Psoas muscle (tissue), 8 donors: Measurements from ENCODE around the gene CLRN2. TPM values are rescaled to one million over a fixed set of nuclear protein-coding genes. Genes with fewer than 3 reads are reported as not detected.

Experiments
- ATAC-seq, 4 donors: fragments of 200-7000 bp; cut with Tn5 transposase; one replicate each; pipeline ENCODE4 v1.9.1; 2020; ENCODE audit warnings: moderate library complexity in 3 of 4, mild to moderate bottlenecking in 2 of 4
- DNase-seq, 2 donors: peaks; one replicate each; pipeline ENCODE4 v3.0.0-alpha.2; 2020
- H3K27ac ChIP-seq: fragments of 200-600 bp; one replicate; pipeline ENCODE4 v1.8.0; 2022
- H3K27me3 ChIP-seq, 3 donors: fragments of 200-600 bp in 1 of 3; one replicate each; pipeline versions ENCODE4 v1.6.1 to v1.8.0; 2013 to 2022; ENCODE audit warnings: low read length in 2 of 3, mild to moderate bottlenecking in 2 of 3, moderate library complexity in 1 of 3; ENCODE audit not compliant: insufficient read depth in 3 of 3
- H3K36me3 ChIP-seq, 2 donors: fragments of 200-600 bp in 1 of 2; one replicate each; pipeline versions ENCODE4 v1.6.1 to v1.8.0; 2013 to 2022; ENCODE audit warnings: low read depth in 1 of 2, mild to moderate bottlenecking in 1 of 2, moderate library complexity in 1 of 2; ENCODE audit not compliant: insufficient read depth in 1 of 2
- H3K4me1 ChIP-seq: fragments of 200-600 bp; one replicate; pipeline ENCODE4 v1.8.0; 2022
- H3K4me3 ChIP-seq: fragments of 200-600 bp; one replicate; pipeline ENCODE4 v1.8.0; 2022; ENCODE audit warnings: mild to moderate bottlenecking
- H3K9me3 ChIP-seq: fragments of 200-600 bp; one replicate; pipeline ENCODE4 v1.8.0; 2022
- CTCF ChIP-seq: fragments of 200-600 bp; IDR thresholded peaks from one replicate; pipeline ENCODE4 v1.8.0; 2022; ENCODE audit warnings: antibody characterized with exemption
- WGBS, 3 donors: extraction: QIAGEN DNeasy Blood & Tissue Kit; methylation state at CpG; one replicate each; pipeline versions ENCODE4 v1.1.6 to v1.1.7; 2013; 5-methylcytosine and 5-hydroxymethylcytosine counted together
- intact Hi-C, 2 donors: fragments of 100-400 bp; cut with DNase I; formaldehyde crosslinking; loops; one replicate each; pipeline versions ENCODE4 v1.11.0 to v1.14.2; 2022
- polyA plus RNA-seq, 3 donors: library from polyadenylated mRNA; stranded (reverse); fragments of 200-250 nt; gene quantifications; one replicate each; pipeline ENCODE4 v1.2.3, GENCODE V29; 2013
- total RNA-seq, 4 donors: library from RNA; stranded (reverse); fragmentation: NEBNext Ultra II Directional in 2 of 4; extraction: Animal tissue kit (Norgen Biotek cat#: 25700) in 2 of 4; gene quantifications; one replicate each; pipeline versions ENCODE4 v1.2.1 to v1.2.4, GENCODE V29; 2021 to 2023
- donor health status: healthy with polysubstance abuse.
- donor health status: DM: no; HTN: no; CAD: no; lungs with moderate emphysema.
- donor health status: Bipolar disorder and iron deficiency.
- donor health status: healthy.
- donor health status: DM: yes; HTN: yes; CAD: no.
- donor health status: DM: no; HTN: no; CAD: no.
- donor health status: DM: no; HTN: no; CAD: no.
- donor health status: DM: yes; HTN: yes; CAD: no.

Gene CLRN2
- total and polyA plus RNA-seq, 7 donors, result not detected

DNA sequence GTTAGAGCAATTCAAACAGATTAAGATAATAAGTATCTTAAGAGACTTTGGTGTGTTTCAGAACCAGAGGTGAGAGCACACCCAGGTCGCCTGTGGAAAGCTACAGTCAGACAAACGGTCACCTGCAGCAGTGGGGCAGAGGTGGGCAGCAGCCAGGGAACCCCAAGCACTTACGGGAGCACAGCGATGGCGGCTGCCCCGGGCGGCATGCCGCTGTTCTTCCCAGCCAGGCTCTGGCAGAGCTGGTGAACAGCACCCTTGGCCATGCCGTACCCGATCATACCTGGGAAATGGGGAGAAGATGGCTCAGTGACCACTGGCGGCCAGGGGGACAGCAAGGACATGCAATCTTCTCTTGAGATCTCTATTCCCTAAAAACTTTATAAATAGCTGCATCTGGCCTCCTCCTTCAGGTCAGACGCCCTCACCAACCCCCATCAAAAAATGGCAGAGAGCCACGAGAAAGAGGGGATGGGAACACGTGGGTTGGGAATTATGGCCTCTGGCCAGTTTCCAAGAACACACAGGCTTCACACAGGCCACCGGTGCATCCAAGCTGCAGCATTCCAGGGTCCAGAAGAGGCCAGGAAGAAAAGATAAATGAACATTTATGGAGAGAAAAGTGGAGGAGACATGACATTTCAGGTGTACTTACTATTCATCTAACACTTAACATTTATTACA is 22.8 kb upstream of the CLRN2 start:
- DNase-seq (no peak), ATAC-seq (peak in 1 of 4 donors; percentile 11)
- Histone ChIP-seq H3K9me3 (no peaks in the 10 kb centered on the region), H3K27me3 (no peaks in the 10 kb centered on the region), H3K27ac (no peak overlapping the region), H3K36me3 (peaks cover 4 to 75% of the 10 kb centered on the region in 2 donors), H3K4me3 (no peak overlapping the region), H3K4me1 (no peaks in the 10 kb centered on the region)
- intact Hi-C loops, result no loop called here
- no peak for TF ChIP-seq CTCF
- 61 to 78% (median 71%) methylated on average over 15 of the region's 15 CpGs for WGBS, 3 donors

DNA sequence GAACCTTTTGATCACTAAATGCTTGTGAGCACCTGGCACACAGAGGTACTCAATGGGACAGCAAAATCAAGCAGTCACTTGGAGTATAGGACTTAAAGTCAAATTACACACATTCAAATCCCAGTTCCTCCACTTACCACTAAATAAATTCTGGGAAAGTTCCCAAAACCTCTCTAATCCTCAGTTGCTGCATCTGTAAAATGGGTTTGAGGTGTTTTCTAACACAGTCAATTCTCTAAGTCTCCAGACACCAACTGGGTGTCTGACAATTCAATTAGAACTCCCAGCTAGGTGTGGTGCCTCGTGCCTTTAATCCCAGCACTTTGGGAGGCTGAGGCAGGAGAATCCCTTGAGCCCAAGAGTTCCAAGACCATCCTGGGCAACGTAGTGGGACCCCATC is 22.1 kb upstream of the CLRN2 start:
- Histone ChIP-seq H3K27me3 (no peaks in the 10 kb centered on the region), H3K9me3 (no peaks in the 10 kb centered on the region), H3K4me3 (no peak overlapping the region), H3K36me3 (peaks cover 4 to 76% of the 10 kb centered on the region in 2 donors), H3K4me1 (no peaks in the 10 kb centered on the region), H3K27ac (no peak overlapping the region)
- ATAC-seq (no peak), DNase-seq (no peak)
- intact Hi-C loops, result no loop called here
- no peak for TF ChIP-seq CTCF
- 92 to 93% (median 92%) methylated on average over 2 of the region's 2 CpGs for WGBS, 3 donors

GRCh38 chr4:17493619-17494018 is 21.3 kb upstream of the CLRN2 start:
- H3K36me3 ChIP-seq, result peaks cover 3 to 76% of the 10 kb centered on the region in 2 donors

DNA sequence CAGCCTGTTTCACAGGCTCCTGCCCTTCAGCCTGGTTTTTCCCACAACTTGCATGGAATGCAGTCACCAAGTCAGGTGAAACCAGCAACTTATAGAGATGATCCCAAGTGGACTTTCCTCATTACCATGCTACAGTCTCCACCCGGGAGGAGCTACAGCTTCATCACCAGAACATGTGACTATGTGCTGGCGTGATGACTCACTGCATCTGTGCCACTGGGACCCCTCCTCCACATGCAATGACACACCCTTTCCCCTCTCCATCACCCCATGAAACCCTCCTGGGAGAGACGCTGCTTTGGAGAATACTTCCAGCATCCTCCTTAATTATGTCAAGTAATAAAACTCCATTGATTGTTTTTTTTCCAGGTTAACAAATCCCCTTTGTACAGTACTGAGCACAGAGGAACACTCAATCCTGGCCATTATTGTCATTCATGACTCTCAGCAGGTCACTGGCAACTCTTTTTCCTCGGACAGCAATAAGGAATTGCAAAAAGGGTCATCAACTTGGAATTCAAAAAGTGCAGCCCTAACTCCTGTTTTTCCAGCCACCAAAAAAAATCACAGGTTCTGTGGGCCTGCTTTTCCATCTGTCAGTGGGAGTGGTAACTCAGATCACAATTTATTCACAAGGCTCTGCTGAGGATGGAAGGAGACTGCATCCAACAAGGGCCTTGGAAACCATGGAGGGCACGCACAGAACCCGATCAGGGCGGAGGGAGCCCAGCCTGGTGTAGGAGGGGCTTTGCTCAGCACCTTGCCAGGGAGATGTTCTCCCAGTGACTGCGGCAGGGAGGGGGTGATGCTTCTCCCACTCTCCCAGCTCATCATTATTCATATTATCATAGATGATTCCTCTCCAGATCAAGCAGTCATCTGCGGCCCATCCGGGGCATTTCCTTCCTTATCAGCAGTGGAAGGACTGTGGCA is 20.4 kb upstream of the CLRN2 start:
- Histone ChIP-seq H3K36me3 (peaks cover 0 to 76% of the 10 kb centered on the region in 2 donors), H3K27ac (no peak overlapping the region), H3K27me3 (no peaks in the 10 kb centered on the region), H3K9me3 (no peaks in the 10 kb centered on the region), H3K4me3 (no peak overlapping the region), H3K4me1 (no peaks in the 10 kb centered on the region)
- 76 to 82% (median 78%) methylated on average over 10 of the region's 10 CpGs for WGBS, 3 donors
- DNase-seq, result no peak
- ATAC-seq, result no peak
- intact Hi-C loops, result no loop called here
- TF ChIP-seq CTCF, result no peak

More at GRCh38 chr4:17493619-17494018, 21.3 kb upstream of the CLRN2 start:
- ATAC-seq (no peak), DNase-seq (no peak)
- intact Hi-C loops, result no loop called here
- Histone ChIP-seq H3K27ac (no peak overlapping the region), H3K9me3 (no peaks in the 10 kb centered on the region), H3K4me1 (no peaks in the 10 kb centered on the region), H3K4me3 (no peak overlapping the region), H3K27me3 (no peaks in the 10 kb centered on the region)
- 77 to 89% (median 81%) methylated on average over 4 of the region's 4 CpGs for WGBS, 3 donors
- no peak for TF ChIP-seq CTCF
